ENCODE results near the gene FOXM1. TPM values are rescaled to one million over a fixed set of nuclear protein-coding genes. Genes with fewer than 3 reads are reported as not detected.

The FOXM1 gene
- total RNA-seq, 4 donors from 2014 or later, result 0.09 to 4.3 (median 0.50) TPM

- DNase-seq (ENCODE audit: low spot score) (no peak), ATAC-seq (ENCODE audit: low FRiP score) (no peak)
- no peak for TF ChIP-seq CTCF (IDR thresholded peaks at IDR 0.05)
These were observed 40.4 kb downstream of the FOXM1 start for GRCh38 chr12:2836574-2836973.

GRCh38 chr12:2835691-2836403 is 41.1 kb downstream of the FOXM1 start:
- ATAC-seq (ENCODE audit: low FRiP score), result no peak
- no peak for TF ChIP-seq CTCF (IDR thresholded peaks at IDR 0.05)

GRCh38 chr12:2834581-2835491 is 42.1 kb downstream of the FOXM1 start, which contains the start of gene NRIP2:
Gene NRIP2, minus strand, starts transcription at chr12:2835035. Its CDS starts 52 bp downstream, at chr12:2834983.
- TF ChIP-seq CTCF (IDR thresholded peaks at IDR 0.05), result no peak
- peak; percentile 74 for ATAC-seq (ENCODE audit: low FRiP score)
- DNase-seq (ENCODE audit: low spot score), result no peak

More at GRCh38 chr12:2835691-2836403, 41.1 kb downstream of the FOXM1 start:
- no peak for DNase-seq (ENCODE audit: low spot score)

- no peak for TF ChIP-seq CTCF (IDR thresholded peaks at IDR 0.05)
- DNase-seq (ENCODE audit: low spot score) (no peak), ATAC-seq (ENCODE audit: low FRiP score) (peak; percentile 40)
These were observed 43.2 kb downstream of the FOXM1 start for GRCh38 chr12:2833810-2834209.

GRCh38 chr12:2833327-2833726 is 43.6 kb downstream of the FOXM1 start:
- DNase-seq (ENCODE audit: low spot score), result no peak
- no peak for ATAC-seq (ENCODE audit: low FRiP score)
- TF ChIP-seq CTCF (IDR thresholded peaks at IDR 0.05), result no peak

- no peak for TF ChIP-seq CTCF (IDR thresholded peaks at IDR 0.05)
- DNase-seq (ENCODE audit: low spot score) (no peak), ATAC-seq (ENCODE audit: low FRiP score) (no peak)
These were observed 44.3 kb downstream of the FOXM1 start for GRCh38 chr12:2832550-2833127.
